Measurements from ENCODE around the gene DOK7. TPM values are rescaled to one million over a fixed set of nuclear protein-coding genes. Genes with fewer than 3 reads are reported as not detected.

Gene DOK7
- total RNA-seq, 1 donor from 2014 or later: 0.72 TPM

Other genes with a start within 250 kb of the DOK7 start
- 1.4 TPM in 2 replicates for gene MSANTD1, start 214.1 kb upstream of the DOK7 start, total RNA-seq (ENCODE audit: low replicate concordance)
- gene RGS12, start 170.3 kb upstream of the DOK7 start, total RNA-seq (ENCODE audit: low replicate concordance): 35.7 and 67.5 TPM in 2 replicates
- gene HGFAC, start 21.3 kb upstream of the DOK7 start, total RNA-seq (ENCODE audit: low replicate concordance): 1.2 and 2.4 TPM in 2 replicates
- 152 and 212 TPM in 2 replicates for gene LRPAP1, start 69.1 kb downstream of the DOK7 start, total RNA-seq (ENCODE audit: low replicate concordance)

Measured in type B pancreatic cell (in vitro differentiated cells).